Adrenal gland (tissue), 5 donors: ENCODE results near the gene SHISA5.
A peak's percentile ranks its signal among the peaks of the same experiment; 100 is the strongest.

Source experiments
- POLR2A ChIP-seq, 2 donors: fragments of 450-650 bp; IDR thresholded peaks; one replicate each; pipeline ENCODE4 v1.6.1; 2017; ENCODE audit warnings: antibody characterized with exemption in 2 of 2, mild to moderate bottlenecking in 2 of 2, moderate library complexity in 1 of 2
- TF ChIP-seq, protein P1 (sequence below), 6 experiments: fragments of 450-650 bp in 4 of 6; fragments of 200-600 bp in 2 of 6; sonication (generic) in 1 of 6; IDR thresholded peaks; 1 replicate in 5 of 6; 2 replicates in 1 of 6; pipeline versions ENCODE4 v1.5.1 to v1.8.0; 2016 to 2021; ENCODE audit warnings: antibody characterized with exemption in 6 of 6, mild to moderate bottlenecking in 2 of 6, moderate library complexity in 1 of 6
- donor health status: DM: no; HTN: no; CAD: no.

DNA sequence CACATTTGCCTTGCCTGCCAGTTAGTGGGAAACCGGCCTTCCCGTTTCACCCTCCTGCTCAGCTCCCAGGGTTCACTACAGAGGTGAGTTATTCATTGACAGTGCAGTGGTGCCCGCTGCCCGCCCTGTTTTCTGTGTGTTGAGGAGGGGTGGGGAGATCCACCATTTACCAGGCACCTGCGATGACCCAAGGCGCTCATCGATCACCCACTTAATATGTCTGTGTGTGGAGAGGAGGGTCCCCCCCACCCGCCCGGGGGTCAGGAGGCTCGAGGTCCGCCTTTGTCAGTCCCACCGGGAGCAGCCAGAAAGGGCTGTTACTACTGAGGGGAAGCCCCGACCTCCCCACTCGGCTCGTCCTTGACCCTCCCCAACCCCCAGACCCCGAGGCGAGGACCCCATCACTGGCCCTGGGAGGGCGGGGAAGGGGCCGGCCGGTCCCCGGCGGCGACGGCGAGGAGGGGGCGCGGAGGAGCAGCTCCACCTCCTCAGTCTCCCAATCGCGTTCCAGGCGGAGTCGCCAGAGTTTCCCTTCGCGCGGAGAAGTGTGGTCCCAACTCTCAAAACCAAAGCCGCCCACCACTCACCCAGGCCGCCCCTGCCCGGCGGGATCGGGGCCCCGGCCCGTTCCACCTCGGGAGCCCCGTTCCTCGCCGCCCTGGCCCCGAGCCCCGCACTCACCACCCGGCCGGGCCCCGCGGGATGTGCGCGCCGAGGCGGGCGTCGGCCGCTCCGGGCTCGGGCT is 75.2 kb downstream of the SHISA5 start:
- peak in 1 of 2 donors; percentile 25 for TF ChIP-seq POLR2A (IDR thresholded peaks at IDR 0.05)
- TF ChIP-seq, protein P1, sequence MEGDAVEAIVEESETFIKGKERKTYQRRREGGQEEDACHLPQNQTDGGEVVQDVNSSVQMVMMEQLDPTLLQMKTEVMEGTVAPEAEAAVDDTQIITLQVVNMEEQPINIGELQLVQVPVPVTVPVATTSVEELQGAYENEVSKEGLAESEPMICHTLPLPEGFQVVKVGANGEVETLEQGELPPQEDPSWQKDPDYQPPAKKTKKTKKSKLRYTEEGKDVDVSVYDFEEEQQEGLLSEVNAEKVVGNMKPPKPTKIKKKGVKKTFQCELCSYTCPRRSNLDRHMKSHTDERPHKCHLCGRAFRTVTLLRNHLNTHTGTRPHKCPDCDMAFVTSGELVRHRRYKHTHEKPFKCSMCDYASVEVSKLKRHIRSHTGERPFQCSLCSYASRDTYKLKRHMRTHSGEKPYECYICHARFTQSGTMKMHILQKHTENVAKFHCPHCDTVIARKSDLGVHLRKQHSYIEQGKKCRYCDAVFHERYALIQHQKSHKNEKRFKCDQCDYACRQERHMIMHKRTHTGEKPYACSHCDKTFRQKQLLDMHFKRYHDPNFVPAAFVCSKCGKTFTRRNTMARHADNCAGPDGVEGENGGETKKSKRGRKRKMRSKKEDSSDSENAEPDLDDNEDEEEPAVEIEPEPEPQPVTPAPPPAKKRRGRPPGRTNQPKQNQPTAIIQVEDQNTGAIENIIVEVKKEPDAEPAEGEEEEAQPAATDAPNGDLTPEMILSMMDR (IDR thresholded peaks at IDR 0.05), result no peak
